Esophagus muscularis mucosa (tissue), 4 donors: Measurements from ENCODE around the gene BEND6. TPM values are rescaled to one million over a fixed set of nuclear protein-coding genes. Genes with fewer than 3 reads are reported as not detected.

ENCODE experiments used
- DNase-seq: peaks from one replicate; pipeline ENCODE4 v3.0.0-alpha.2; 2017; ENCODE audit errors: extremely low spot score
- H3K27ac ChIP-seq, 4 donors: fragments of 200-600 bp; sonication (generic); replicated peaks in 1 of 4; 1 replicate in 3 of 4; 2 replicates in 1 of 4; pipeline ENCODE4 v1.5.1; 2016 to 2019; ENCODE audit warnings: mild to moderate bottlenecking in 1 of 4
- H3K27me3 ChIP-seq, 4 donors: fragments of 200-600 bp; sonication (generic); one replicate each; pipeline versions ENCODE4 v1.5.1 to v1.6.0; 2016 to 2019
- H3K36me3 ChIP-seq, 4 donors: fragments of 200-600 bp; sonication (generic); one replicate each; pipeline ENCODE4 v1.5.1; 2016 to 2019
- H3K4me1 ChIP-seq, 4 donors: fragments of 200-600 bp; sonication (generic); one replicate each; pipeline ENCODE4 v1.5.1; 2016 to 2019
- H3K4me3 ChIP-seq, 4 donors: fragments of 200-600 bp; sonication (generic); 1 replicate in 2 of 4; 2 replicates in 2 of 4; pipeline ENCODE4 v1.5.1; 2016 to 2019; ENCODE audit warnings: mild to moderate bottlenecking in 4 of 4, moderate library complexity in 1 of 4
- H3K9me3 ChIP-seq, 4 donors: fragments of 200-600 bp; sonication (generic); 1 replicate in 3 of 4; 2 replicates in 1 of 4; pipeline ENCODE4 v1.5.1; 2016 to 2019
- CTCF ChIP-seq, 3 experiments: fragments of 200-600 bp in 2 of 3; fragments of 450-650 bp in 1 of 3; sonication (generic) in 2 of 3; IDR thresholded peaks; one replicate each; pipeline ENCODE4 v1.5.1; 2017 to 2019; ENCODE audit warnings: antibody characterized with exemption in 3 of 3, mild to moderate bottlenecking in 2 of 3, moderate library complexity in 1 of 3
- EP300 ChIP-seq: sonication (generic); formaldehyde crosslinking; IDR thresholded peaks from one replicate; pipeline ENCODE4 v1.6.1; 2017; ENCODE audit warnings: antibody characterized with exemption
- POLR2A ChIP-seq: fragments of 450-650 bp; IDR thresholded peaks from one replicate; pipeline ENCODE4 v1.6.1; 2017; ENCODE audit warnings: antibody characterized with exemption, moderate library complexity, mild to moderate bottlenecking, low read depth
- POLR2AphosphoS5 ChIP-seq, 2 donors: sonication (generic); formaldehyde crosslinking; IDR thresholded peaks; one replicate each; pipeline ENCODE4 v1.6.1; 2017; ENCODE audit warnings: antibody characterized with exemption in 2 of 2
- WGBS: methylation state at CpG from one replicate; pipeline ENCODE4 v1.1.5; 2018; 5-methylcytosine and 5-hydroxymethylcytosine counted together
- intact Hi-C: fragments of 100-400 bp; cut with DNase I; formaldehyde crosslinking; loops from one replicate; pipeline ENCODE4 v1.15.1; 2023
- total RNA-seq, 4 donors: library from RNA; depleted of rRNA; stranded (reverse); fragments of >200 nt; gene quantifications; one replicate each; pipeline versions ENCODE4 v1.1.0 to v1.2.1, GENCODE V29; 2016

BEND6 gene
- total RNA-seq, 4 donors from 2014 or later, result 0.45 to 1.7 (median 1.5) TPM

GRCh38 chr6:56959938-56960337 is 5.0 kb downstream of the BEND6 start:
- Histone ChIP-seq H3K27ac (no peak overlapping the region), H3K4me3 (no peak overlapping the region), H3K27me3 (no peaks in the 10 kb centered on the region), H3K4me1 (peaks cover 4 to 10% (median 9%) of the 10 kb centered on the region in 4 donors), H3K36me3 (no peaks in the 10 kb centered on the region), H3K9me3 (no peaks in the 10 kb centered on the region)
- intact Hi-C loops, result loop anchor here (5.0 kb wide), 2 partner anchors 62 to 357 kb away; partner anchors contain the start of gene PRIM2
- WGBS, result 73% methylated on average over 4 of the region's 4 CpGs
- TF ChIP-seq POLR2A (no peak), POLR2AphosphoS5 (IDR thresholded peaks at IDR 0.05) (no peak), CTCF (IDR thresholded peaks at IDR 0.05) (no peak), EP300 (no peak)
- no peak for DNase-seq

GRCh38 chr6:56961151-56961550 is 6.2 kb downstream of the BEND6 start:
- no peak overlapping the region for H3K4me3 ChIP-seq
- H3K4me1 ChIP-seq, result no peaks in the 10 kb centered on the region
- no peak overlapping the region for H3K27ac ChIP-seq
- 69% methylated on average over 2 of the region's 2 CpGs for WGBS
- intact Hi-C loops, result no loop called here
- no peak for DNase-seq
- no peaks in the 10 kb centered on the region for H3K36me3 ChIP-seq
- TF ChIP-seq CTCF (IDR thresholded peaks at IDR 0.05), result no peak
- no peak for TF ChIP-seq POLR2A
- no peak for TF ChIP-seq POLR2AphosphoS5 (IDR thresholded peaks at IDR 0.05)
- TF ChIP-seq EP300, result no peak
- H3K27me3 ChIP-seq, result no peaks in the 10 kb centered on the region
- H3K9me3 ChIP-seq, result no peaks in the 10 kb centered on the region

GRCh38 chr6:56962441-56962840 is 7.5 kb downstream of the BEND6 start:
- Histone ChIP-seq H3K36me3 (no peaks in the 10 kb centered on the region), H3K4me3 (no peak overlapping the region), H3K4me1 (no peaks in the 10 kb centered on the region), H3K27me3 (no peaks in the 10 kb centered on the region), H3K27ac (no peak overlapping the region), H3K9me3 (no peaks in the 10 kb centered on the region)
- DNase-seq, result no peak
- no peak for TF ChIP-seq POLR2A
- TF ChIP-seq EP300, result no peak
- TF ChIP-seq CTCF (IDR thresholded peaks at IDR 0.05), result no peak
- TF ChIP-seq POLR2AphosphoS5 (IDR thresholded peaks at IDR 0.05), result no peak
- intact Hi-C loops, result no loop called here
- 87% methylated on average over 2 of the region's 2 CpGs for WGBS

- H3K27ac ChIP-seq, result no peak overlapping the region
- TF ChIP-seq CTCF (IDR thresholded peaks at IDR 0.05) (no peak), POLR2AphosphoS5 (IDR thresholded peaks at IDR 0.05) (no peak), EP300 (no peak), POLR2A (no peak)
- no peak for DNase-seq
- WGBS, result 79% methylated on average over 3 of the region's 3 CpGs
- H3K27me3 ChIP-seq, result no peaks in the 10 kb centered on the region
- intact Hi-C loops, result no loop called here
- no peak overlapping the region for H3K4me3 ChIP-seq
- H3K36me3 ChIP-seq, result no peaks in the 10 kb centered on the region
- H3K4me1 ChIP-seq, result no peaks in the 10 kb centered on the region
- no peaks in the 10 kb centered on the region for H3K9me3 ChIP-seq
Measured at GRCh38 chr6:56963043-56963442, 8.1 kb downstream of the BEND6 start.

GRCh38 chr6:56963793-56964192 is 8.9 kb downstream of the BEND6 start:
- no peak for TF ChIP-seq EP300
- no peak for TF ChIP-seq POLR2A
- no peak for TF ChIP-seq POLR2AphosphoS5 (IDR thresholded peaks at IDR 0.05)
- TF ChIP-seq CTCF (IDR thresholded peaks at IDR 0.05), result no peak
- whole genome bisulfite sequencing, result 78% methylated on average over 1 of the region's 1 CpG
- no peaks in the 10 kb centered on the region for H3K9me3 ChIP-seq
- no peak overlapping the region for H3K4me3 ChIP-seq
- no peaks in the 10 kb centered on the region for H3K27me3 ChIP-seq
- intact Hi-C loops, result no loop called here
- H3K36me3 ChIP-seq, result no peaks in the 10 kb centered on the region
- DNase-seq, result no peak
- no peak overlapping the region for H3K27ac ChIP-seq
- no peaks in the 10 kb centered on the region for H3K4me1 ChIP-seq
